ENCODE data around the gene COL6A3. TPM values are rescaled to one million over a fixed set of nuclear protein-coding genes. Genes with fewer than 3 reads are reported as not detected.

COL6A3 gene
- total RNA-seq, 2 experiments from 2014 or later, result 1.3 TPM

GRCh38 chr2:237435844-237436587 lies 22.1 kb upstream of the COL6A3 start:
- no peaks in the 10 kb centered on the region for H3K9me3 Mint-ChIP-seq
- Histone ChIP-seq H3K9me3 (ENCODE audit: control insufficient read depth in 1 of 2, insufficient read depth in 1 of 2, low read length in 2 of 2) (no peaks in the 10 kb centered on the region), H3K27ac (ENCODE audit: low read depth in 1 of 2, low read length in 2 of 2) (peak overlapping the region in 1 of 2 donors; percentile 48), H3K36me3 (ENCODE audit: insufficient read depth, low read length) (no peaks in the 10 kb centered on the region), H3K4me3 (ENCODE audit: low read length) (no peak overlapping the region), H3K27me3 (ENCODE audit: control insufficient read depth in 1 of 2, insufficient read depth in 2 of 2, low read length in 2 of 2) (no peaks in the 10 kb centered on the region), H3K4me1 (ENCODE audit: insufficient read depth, low read length) (peaks cover 74% of the 10 kb centered on the region)
- intact Hi-C loops (cut with DNase I, micrococcal nuclease), result loop anchor here in 1 of 2 experiments (2.0 to 10.0 kb wide), 2 partner anchors 15 to 239 kb away; no protein-coding TSS in a partner anchor
- no peaks in the 10 kb centered on the region for H3K36me3 Mint-ChIP-seq (ENCODE audit: low read depth)
- ChIA-PET CTCF (interaction anchor here (1.2 to 5.2 kb wide), 3 partner anchors 14 to 40 kb away, joined by 3 to 47 read pairs (median 21); no protein-coding TSS in a partner anchor), POLR2A (interaction anchor here (1.9 kb wide), 1 partner anchor 40 kb away, joined by 7 read pairs; no protein-coding TSS in a partner anchor)
- no peaks in the 10 kb centered on the region for H3K27me3 Mint-ChIP-seq
- ATAC-seq (ENCODE audit: poor library complexity) (no peak), DNase-seq (no peak)
- TF ChIP-seq, protein P1, sequence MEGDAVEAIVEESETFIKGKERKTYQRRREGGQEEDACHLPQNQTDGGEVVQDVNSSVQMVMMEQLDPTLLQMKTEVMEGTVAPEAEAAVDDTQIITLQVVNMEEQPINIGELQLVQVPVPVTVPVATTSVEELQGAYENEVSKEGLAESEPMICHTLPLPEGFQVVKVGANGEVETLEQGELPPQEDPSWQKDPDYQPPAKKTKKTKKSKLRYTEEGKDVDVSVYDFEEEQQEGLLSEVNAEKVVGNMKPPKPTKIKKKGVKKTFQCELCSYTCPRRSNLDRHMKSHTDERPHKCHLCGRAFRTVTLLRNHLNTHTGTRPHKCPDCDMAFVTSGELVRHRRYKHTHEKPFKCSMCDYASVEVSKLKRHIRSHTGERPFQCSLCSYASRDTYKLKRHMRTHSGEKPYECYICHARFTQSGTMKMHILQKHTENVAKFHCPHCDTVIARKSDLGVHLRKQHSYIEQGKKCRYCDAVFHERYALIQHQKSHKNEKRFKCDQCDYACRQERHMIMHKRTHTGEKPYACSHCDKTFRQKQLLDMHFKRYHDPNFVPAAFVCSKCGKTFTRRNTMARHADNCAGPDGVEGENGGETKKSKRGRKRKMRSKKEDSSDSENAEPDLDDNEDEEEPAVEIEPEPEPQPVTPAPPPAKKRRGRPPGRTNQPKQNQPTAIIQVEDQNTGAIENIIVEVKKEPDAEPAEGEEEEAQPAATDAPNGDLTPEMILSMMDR (IDR thresholded peaks at IDR 0.05), result no peak
- peaks cover 85% of the 10 kb centered on the region for H3K4me1 Mint-ChIP-seq (ENCODE audit: low read depth)
- H3K27ac Mint-ChIP-seq, result peak overlapping the region; percentile 83
- peak overlapping the region; percentile 40 for H3K4me3 Mint-ChIP-seq

GRCh38 chr2:237434866-237435311 lies 20.9 kb upstream of the COL6A3 start:
- ATAC-seq (ENCODE audit: poor library complexity), result peak; percentile 65

More at GRCh38 chr2:237434866-237435311, 20.9 kb upstream of the COL6A3 start:
- peaks cover 84% of the 10 kb centered on the region for H3K4me1 Mint-ChIP-seq (ENCODE audit: low read depth)
- H3K36me3 Mint-ChIP-seq (ENCODE audit: low read depth), result no peaks in the 10 kb centered on the region
- peak overlapping the region; percentile 87 for H3K4me3 Mint-ChIP-seq
- ChIA-PET POLR2A (interaction anchor here (0.7 to 2.0 kb wide), 10 partner anchors 8 to 349 kb away, joined by 3 to 16 read pairs (median 4); partner anchors contain the start of gene COPS8), CTCF (interaction anchor here (1.2 to 5.2 kb wide), 4 partner anchors 13 to 41 kb away, joined by 3 to 47 read pairs (median 14); no protein-coding TSS in a partner anchor)
- H3K27ac Mint-ChIP-seq, result peak overlapping the region; percentile 83
- H3K4me3 ChIP-seq (ENCODE audit: low read length), result peak overlapping the region; percentile 22
- no peaks in the 10 kb centered on the region for H3K36me3 ChIP-seq (ENCODE audit: insufficient read depth, low read length)
- DNase-seq, result peak; percentile 29 to 90 (median 72)
- H3K27ac ChIP-seq (ENCODE audit: low read depth in 1 of 2, low read length in 2 of 2), result peak overlapping the region in 1 of 2 donors; percentile 48
- no peaks in the 10 kb centered on the region for H3K27me3 Mint-ChIP-seq
- intact Hi-C loops (cut with DNase I, micrococcal nuclease), result loop anchor here in 1 of 2 experiments (2.0 to 10.0 kb wide), 2 partner anchors 14 to 240 kb away; no protein-coding TSS in a partner anchor
- H3K27me3 ChIP-seq (ENCODE audit: control insufficient read depth in 1 of 2, insufficient read depth in 2 of 2, low read length in 2 of 2), result no peaks in the 10 kb centered on the region
- H3K4me1 ChIP-seq (ENCODE audit: insufficient read depth, low read length), result peaks cover 72% of the 10 kb centered on the region
- TF ChIP-seq, protein P1 (IDR thresholded peaks at IDR 0.05), result no peak
- no peaks in the 10 kb centered on the region for H3K9me3 ChIP-seq (ENCODE audit: control insufficient read depth in 1 of 2, insufficient read depth in 1 of 2, low read length in 2 of 2)
- H3K9me3 Mint-ChIP-seq, result no peaks in the 10 kb centered on the region
